ENCODE data around the gene NLRP12.

GRCh38 chr19:53812335-53812734 lies 11.8 kb downstream of the NLRP12 start:
- peak; percentile 47 for TF ChIP-seq CTCF (conservative IDR thresholded peaks at IDR 0.05; ENCODE audit: low read length)
- TF ChIP-seq EZH2phosphoT487 (IDR thresholded peaks at IDR 0.05; ENCODE audit: borderline replicate concordance, low read depth, low read length), result no peak
